LNCaP clone FGC (cell line): Measurements from ENCODE around the gene IL3.

ENCODE experiments used
- DNase-seq: peaks from one replicate; pipeline ENCODE4 v3.0.0-alpha.2; 2011; ENCODE audit warnings: low read depth
- H3K4me3 ChIP-seq: 2 replicates; pipeline ENCODE4 v1.5.1; 2011; ENCODE audit warnings: mild to moderate bottlenecking, low read depth, low read length, control low read depth
- CTCF ChIP-seq: IDR thresholded peaks from 2 replicates; pipeline ENCODE4 v1.5.1; 2012; ENCODE audit warnings: mild to moderate bottlenecking; ENCODE audit not compliant: control insufficient read depth, insufficient read depth; ENCODE audit errors: extremely low read depth

Gene IL3

GRCh38 chr5:132016721-132017250 lies 43.7 kb upstream of the IL3 start:
- no peak for DNase-seq
- no peak for TF ChIP-seq CTCF
- H3K4me3 ChIP-seq, result no peak overlapping the region

DNA sequence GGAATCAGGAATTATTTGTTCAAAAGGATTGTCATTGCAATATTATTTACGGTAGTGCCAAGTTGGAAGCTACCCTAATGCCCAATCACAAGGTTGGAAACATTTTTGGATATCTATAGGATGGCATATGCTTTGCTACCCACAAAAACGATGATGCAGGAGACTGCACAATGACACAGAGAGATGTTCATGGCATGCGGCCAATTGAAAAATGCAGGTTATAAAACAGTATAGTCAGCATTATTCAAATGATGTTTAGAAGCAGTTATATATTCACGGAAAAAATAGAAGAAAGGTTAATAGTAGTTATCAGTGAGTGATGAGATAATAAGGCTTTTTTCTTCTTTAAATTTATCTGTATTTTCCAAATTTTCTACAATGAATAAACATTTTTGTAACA lies 43.1 kb upstream of the IL3 start:
- no peak for TF ChIP-seq CTCF
- no peak for DNase-seq
- no peak overlapping the region for H3K4me3 ChIP-seq

- H3K4me3 ChIP-seq, result no peak overlapping the region
- DNase-seq, result no peak
- no peak for TF ChIP-seq CTCF
These were observed 42.5 kb upstream of the IL3 start for GRCh38 chr5:132017738-132018625.

- H3K4me3 ChIP-seq, result no peak overlapping the region
- TF ChIP-seq CTCF, result no peak
- DNase-seq, result no peak
These were observed 41.1 kb upstream of the IL3 start for GRCh38 chr5:132019337-132019736.

DNA sequence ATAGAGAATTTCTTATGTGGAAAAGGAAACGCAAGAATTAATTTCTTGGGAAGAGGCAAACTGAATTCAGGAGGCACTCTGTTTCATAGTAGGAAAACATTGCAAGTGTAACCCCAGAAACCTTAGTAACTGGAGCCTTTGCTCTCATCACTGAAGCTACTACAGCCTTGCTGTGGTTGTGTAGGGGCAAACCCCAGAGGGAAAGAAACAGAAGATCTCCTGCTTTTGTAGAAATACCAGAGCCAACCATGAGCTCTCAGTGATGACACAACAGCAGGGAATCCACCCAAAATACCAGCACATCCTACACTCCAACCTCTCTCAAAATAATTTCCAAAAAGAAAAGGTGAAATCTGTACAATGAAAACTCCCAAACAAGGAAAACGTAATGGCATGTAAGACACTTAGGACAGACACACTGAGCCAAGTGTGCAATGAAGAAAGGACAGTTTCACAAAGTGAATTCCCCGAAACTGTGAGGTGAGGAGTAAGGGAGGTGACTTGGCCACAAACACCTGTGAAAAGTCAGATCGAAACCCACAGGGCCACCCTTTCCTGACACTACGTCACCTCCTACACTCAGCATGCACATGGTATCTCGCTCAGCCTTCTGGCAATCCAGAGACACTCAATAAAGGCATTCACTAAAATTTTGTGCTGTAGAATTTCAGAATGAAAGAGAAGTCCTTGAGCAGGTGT lies 40.4 kb upstream of the IL3 start:
- no peak for DNase-seq
- no peak for TF ChIP-seq CTCF

DNA sequence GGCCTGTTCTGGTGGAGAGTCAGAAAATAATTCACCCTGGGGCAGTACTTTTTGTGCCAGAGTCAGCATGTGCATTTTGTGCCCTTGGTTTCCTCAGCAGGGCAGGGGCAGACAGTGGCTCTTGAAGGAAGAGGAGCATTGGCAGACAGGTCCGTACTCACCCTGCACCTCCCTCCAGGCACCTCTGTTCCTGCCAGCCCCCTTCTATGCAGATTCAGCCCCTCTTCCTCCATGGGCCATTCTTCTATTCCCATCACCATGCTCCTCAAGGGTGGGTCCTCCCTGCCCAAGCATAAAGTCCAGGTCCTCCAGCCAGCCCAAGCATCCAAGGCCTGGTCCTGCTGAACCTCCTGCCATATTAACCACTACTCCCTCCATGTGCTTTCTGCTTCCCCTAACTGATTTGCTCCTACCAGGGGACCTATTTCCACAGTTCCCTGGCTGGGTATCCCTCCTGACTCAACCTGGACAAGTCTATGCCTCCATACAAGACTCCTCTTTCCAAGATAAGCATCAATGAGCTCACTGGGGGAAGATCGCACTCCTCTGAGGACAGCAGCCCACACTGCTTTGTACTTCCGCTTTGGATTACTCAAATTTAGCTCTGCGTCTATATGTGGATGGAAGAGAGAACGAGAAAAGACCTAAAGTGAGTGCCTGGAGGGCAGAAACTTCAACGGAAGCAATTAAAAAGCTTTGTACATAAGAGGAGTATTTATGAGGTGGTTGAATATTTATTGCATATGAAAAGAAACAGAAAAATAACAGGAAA lies 39.7 kb upstream of the IL3 start:
- TF ChIP-seq CTCF, result no peak
- H3K4me3 ChIP-seq, result no peak overlapping the region
- DNase-seq, result no peak

More for the DNA sequence above, 40.4 kb upstream of the IL3 start:
- no peak overlapping the region for H3K4me3 ChIP-seq
